GM18519 (cell line): ENCODE data around the gene SLC4A7.
A peak's percentile ranks its signal among the peaks of the same experiment; 100 is the strongest.
"Not testable (repeated sequence)": the region's sequence is repeated elsewhere in the genome, so short reads cannot be mapped to it uniquely, and the experiment has no call there.

Experiments used
- ATAC-seq: cut with Tn5 transposase; IDR thresholded peaks from one replicate; pipeline ENCODE4 v1.9.1; 2021; ENCODE audit warnings: mild to moderate bottlenecking, moderate library complexity; ENCODE audit not compliant: unreplicated experiment, low FRiP score

SLC4A7 gene

DNA sequence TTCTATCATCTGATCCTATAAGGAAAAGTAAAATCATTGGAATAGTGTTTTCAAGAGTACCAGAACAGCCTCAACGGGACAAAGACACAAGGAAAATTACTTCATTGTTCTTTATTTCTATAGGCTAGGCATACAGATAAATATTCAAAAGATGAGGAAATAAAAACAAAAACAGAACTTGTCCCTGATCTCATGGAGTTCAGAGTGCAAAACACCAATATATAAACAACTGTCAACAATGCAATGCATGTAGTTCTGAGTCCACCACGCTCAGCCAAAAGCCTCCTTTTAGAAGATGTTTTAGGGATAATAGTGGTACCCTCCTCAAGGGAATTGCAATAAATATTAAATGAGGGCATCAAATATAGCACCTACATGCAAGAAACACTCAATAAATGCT is 4.6 kb upstream of the SLC4A7 start:
- no peak for ATAC-seq

DNA sequence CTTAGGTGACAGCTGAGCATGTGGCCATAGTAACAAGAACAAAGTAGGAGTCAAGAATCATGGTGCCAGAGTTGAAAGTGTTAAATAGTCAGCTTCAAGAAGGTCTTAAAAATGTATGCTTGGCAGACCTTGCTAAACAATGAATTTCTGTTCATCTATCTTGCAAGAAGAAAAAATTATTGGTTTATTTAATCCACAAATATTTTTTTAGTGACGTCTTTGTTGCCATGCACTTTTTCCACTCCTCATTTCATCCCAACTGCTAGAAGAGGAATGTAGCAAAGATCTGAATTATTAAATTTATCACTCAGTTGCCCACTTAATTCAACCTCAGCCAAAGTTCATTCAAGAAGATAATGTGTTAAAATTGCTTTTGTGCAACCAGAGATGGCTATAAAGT is 3.2 kb upstream of the SLC4A7 start:
- no peak for ATAC-seq

DNA sequence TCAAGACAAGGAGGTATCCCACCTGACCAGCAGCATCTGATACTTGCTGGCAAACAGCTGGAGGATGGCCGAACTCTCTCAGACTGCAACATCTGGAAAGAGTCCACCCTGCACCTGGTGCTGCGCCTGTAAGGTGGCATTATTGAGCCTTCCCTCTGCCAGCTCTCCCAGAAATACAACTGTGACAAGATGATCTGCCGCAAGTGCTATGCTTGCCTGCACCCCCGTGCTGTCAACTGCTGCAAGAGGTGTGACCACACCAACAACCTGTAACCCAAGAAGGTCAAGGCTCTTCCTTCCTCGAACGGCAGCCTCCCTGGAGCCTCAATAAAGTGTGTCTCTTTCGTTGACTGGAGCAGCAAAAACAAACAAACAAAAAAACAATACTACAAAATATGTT is 2.2 kb upstream of the SLC4A7 start:
- no peak for ATAC-seq

DNA sequence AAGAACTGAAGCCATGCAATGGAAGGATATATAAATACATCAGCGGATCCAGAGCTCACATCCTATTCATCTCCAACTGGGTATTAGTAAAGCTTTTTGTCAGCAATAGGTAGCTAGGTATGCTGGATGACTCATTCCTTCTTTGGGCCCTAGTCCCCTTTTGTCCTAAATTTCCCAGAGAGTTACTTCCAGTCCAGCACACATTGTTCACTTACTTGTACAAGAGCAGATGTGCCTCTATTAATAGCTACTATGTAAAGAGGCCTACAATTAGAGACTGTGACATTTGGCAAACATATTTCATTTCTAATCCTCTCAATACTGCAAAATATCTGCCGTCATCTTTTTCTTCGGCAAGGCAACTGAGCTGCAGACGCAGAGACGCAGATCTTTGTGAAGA is 1.7 kb upstream of the SLC4A7 start:
- no peak for ATAC-seq

DNA sequence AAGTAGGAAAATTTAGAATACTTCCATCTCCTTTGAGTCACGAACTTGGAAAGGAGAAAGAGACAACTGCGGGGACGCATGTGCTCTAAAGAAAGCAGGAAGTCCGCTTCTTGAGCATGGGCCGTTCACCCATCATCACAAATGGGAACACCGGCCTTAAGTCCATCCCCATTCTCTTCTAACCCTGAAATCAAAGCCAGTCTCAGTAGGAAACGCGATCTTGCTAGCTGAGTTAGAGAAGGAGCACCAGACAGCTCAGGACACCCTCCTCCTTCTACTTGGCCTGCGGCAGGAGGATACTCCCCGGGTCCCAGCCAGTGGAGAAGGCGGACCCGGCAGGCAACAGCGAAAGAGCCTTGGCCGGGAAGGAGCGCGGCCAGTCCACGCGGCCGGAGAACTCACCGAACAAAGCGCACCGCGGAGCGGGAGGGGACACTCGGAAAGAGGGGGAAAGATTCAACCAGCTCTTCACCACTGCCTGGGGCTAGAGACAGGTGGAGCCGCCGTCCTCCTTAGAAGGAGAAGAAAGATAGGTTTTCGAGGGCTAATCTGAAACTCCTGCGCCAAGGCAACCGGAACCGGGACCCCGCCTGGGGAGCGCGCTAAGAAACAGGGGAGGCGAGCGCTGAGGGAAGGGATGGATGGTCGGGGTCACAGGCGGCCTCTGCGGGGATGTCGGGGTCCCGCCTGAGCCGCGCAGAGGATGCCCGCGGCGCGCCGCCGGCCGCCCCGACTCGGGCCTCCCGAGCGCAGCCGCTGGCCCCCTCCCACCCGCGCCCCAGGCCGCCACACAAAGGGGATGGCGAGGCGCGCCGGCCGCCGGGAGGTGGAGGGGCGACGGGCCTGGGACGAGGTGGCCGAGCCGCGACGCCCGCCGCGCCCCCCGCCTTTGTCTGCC is 818 bp downstream of the SLC4A7 start:
- ATAC-seq, result peak; percentile 10

DNA sequence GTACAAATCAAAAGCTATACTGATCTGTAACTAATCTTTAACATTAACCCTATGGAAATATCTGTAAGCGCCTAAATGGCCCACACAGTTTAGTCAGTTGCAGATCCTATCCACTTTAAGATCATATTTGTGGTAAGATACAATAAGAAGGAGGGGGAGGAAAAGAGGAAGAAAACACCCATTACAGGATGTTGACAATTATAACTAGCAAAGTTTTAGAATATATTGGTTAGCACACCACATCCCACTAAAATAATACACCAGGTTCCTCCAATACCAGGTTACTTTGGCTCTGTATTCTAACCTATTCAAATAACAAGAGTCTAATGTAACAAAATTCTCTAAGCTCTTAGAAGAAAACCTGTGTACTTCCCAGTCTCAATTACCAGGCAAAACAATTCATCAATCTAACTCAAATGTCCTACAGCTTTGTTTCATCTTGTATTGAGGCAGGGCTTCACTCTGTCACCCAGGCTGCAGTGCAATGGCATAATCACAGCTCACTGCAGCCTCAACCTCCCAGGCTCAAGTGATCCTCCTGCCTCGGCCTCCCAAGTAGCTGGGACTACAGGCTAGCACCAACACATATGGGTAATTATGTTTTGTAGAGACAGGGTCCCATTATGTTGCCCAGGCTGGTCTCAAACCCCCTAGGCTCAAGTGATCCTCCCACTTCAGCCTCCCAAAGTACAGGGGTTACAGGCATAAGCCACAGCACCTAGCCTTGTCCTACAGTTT is 4.2 kb downstream of the SLC4A7 start:
- ATAC-seq, result no peak

DNA sequence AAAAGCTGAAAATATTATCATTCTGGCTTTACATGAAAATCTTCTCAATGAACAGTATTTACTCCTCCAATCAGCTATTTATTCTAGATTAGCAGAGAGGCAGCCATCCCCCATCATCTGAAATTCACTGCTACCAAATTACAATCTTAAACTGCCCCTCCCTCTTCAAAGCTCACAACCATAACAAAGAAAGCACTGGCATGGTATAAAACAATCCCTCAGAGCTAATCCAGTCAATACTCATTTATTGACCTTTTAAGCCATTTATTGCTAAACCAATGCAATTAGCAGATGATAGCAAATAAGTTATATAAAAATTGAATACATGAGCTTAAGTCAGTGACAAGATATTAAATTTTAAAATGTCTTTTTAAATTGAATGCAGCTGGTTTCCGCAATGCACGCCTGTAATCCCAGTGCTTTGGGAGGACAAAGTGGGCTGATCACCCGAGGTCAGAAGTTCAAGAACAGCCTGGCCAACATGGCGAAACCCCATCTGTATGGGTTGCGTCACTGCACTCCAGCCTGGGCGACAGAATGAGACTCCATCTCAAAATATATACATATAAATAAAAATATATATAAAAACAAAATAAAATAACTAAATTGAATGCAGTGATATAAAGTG is 12.1 kb downstream of the SLC4A7 start:
- no peak for ATAC-seq

DNA sequence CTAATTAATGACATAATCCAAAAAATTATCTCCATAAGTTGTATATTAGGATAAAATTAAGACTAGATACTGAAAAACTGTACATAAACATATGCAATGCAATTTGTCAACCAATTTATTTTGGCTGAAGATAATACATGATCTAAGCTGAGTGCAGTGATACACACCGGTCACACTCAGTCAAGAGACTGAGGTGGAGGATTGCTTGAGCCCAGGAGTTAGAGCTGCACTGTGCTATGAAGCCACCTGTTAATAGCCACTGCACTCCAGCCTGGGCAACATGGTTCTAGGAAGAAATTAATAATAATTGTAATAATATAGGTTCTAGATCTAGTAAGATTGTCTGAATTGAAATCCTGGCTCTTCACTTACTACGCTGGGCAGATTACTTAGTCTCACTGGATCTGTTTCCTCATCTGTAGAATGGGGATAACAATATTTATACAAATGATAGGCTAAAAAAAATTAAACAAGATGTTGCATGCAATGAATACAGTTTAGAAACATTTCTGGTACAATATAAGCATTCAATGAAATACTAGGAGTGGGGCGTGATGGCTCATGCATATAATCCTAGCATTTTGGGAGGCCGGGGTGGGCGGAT is 15.8 kb downstream of the SLC4A7 start:
- ATAC-seq, result no peak

DNA sequence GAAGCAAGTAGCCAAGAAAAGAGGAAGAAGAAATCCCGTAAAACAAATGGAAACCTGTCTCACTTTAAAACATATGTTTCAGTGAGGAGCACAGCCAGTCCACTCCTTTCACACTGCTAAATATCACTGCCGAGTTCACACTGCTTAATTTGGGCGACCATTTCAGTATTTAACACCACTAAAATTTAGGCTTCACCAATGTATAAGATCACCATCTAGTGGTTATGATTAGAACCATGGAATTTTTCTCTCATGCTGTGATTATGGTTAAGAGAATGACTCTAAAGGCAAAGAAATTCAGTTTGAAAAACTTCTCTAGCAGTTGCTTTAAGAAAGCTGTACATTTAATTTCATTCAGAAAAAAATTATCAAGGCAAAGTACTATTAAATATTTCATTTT is 16.6 kb downstream of the SLC4A7 start:
- ATAC-seq, result peak; percentile 91

DNA sequence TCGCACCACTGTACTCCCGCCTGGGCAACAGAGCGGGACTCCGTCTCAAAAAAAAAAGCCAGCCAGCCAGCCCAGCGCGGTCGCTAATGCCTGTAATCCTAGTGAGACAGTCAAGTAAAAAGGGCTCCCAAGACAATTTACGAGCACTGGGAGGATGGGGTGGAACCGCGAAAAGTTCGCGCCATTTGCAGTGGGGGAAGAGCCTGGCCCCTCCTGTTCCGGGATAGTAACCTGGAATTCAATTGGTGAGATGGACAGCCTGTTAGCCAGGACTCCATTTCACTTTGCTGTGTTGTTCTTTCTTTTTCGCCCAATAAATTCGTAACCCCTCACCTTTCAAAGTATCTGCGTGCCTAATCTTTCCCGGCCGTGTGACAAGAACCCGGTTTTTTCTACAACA is 19.5 kb downstream of the SLC4A7 start:
- no peak for ATAC-seq

DNA sequence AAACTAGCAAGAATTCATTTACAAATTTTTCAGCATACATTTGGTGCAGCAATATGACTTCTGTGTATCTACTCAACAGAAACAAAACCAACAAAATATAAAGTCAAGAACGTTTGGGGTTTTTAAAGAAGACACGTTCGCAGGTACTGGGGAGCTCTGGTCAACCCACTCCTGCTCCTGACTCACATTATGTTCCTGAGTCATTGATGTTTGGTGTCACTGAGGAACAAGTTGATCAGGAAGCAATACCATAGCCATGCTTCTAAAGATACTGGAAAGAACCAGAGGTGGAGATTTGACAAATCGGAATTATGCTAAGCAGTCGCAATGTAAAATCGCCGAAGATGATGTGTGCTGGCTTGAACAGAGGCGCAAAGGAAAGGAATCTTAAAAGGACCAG is 22.0 kb downstream of the SLC4A7 start:
- ATAC-seq, result no peak

DNA sequence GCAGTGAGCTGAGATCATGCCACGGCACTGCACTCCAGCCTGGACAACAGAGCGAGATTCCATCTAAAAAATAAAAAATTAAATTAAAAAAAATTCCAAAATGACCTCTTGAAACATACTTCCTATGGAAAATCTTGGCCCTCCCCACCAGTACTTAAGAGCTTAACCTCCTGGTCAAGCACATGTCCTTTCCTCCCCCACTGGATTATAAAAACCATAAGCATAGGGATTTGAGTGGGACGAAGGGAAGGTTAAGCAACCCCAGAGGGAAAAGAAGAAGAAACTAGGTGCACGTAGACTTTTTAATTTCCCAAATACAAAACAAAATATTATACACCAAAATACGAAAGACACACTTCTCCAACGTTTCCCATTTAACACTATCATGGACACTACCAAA is 25.3 kb downstream of the SLC4A7 start:
- no peak for ATAC-seq

DNA sequence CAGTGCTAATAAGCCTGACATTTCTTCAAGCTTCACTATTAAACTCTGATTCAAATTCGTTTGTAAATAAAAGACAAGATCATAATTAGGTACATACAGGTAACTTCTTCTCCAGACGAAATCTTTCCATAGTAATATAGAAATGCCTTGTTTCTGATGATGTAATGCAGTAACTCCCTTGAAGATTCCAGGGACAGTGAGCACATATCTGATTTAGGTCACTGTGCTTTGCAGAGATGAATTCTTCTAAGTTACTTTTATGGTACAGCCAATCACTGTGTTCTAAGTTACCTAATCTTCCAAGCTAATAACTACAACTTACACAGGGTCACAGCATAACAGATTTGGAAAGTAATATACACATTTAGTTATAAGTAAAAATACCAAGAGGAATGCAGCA is 27.6 kb downstream of the SLC4A7 start:
- ATAC-seq, result no peak

DNA sequence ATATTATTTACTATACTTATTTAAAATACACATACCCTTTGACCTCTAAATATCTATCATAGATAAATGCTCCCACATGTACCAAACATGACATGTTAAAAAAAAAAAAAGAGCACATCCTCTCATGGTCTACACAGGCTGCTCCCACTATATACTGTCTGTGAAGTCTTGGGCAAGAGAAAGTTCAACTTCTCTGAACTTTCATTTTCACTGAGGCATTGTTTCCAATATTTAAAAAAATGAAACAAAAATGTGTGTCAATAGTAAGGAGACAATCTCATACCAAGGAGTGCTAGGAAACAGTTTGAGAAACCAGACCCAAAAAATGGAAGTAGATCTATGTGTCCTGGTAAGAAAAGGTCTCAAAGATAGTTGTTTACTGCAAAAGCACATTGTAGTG is 29.3 kb downstream of the SLC4A7 start:
- ATAC-seq, result peak; percentile 49

DNA sequence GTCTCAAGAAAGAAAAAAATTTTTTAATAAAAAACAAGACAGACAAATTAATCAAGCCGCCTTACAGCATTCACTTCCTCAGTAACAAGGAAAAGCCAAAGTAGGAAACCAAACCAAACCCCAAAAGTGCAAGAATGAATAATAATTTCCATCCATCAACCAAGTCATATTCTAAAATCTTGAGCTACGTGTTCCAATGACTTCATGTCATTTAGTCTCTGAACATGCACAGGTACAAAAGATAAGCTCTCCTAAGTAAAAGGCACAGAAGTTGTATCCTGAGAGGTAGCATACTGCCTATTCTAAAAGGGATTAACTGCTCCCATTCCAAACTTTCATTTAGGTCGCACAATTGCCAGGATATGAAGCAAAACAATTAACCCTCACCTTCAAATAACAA is 29.7 kb downstream of the SLC4A7 start:
- ATAC-seq, result no peak

DNA sequence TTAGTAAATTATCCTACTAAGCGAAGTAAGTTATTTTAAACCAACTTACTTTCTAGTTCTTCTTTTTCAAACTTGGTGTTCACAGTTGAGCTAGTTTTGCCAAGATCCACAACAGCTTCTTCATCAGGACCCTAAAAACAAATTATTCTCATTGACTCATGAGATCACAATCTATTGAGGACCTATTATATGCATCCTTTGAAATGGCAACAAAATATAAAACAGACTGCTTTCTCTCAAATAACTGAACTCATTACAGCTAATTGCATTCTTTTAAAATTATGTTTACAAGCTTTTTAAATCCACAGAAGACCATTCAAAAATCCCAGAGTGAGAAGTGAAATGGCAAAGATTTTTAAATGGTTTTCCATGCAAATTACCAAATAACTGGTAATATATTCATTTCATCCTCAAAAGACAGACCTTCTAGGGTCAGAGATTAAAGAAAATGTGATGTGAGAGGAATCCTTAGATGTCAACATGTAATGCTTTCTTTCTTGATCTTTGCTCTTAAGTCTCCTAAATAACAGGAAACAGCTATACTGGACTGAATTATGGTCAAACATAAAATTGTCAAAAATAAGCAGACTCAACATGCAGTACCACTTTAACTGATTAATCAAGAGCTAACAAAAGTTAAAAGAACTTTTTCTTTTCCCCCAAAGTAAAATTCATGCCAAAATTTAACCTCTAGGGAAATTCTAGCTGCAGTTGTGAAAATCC is 31.7 kb downstream of the SLC4A7 start:
- ATAC-seq, result no peak

DNA sequence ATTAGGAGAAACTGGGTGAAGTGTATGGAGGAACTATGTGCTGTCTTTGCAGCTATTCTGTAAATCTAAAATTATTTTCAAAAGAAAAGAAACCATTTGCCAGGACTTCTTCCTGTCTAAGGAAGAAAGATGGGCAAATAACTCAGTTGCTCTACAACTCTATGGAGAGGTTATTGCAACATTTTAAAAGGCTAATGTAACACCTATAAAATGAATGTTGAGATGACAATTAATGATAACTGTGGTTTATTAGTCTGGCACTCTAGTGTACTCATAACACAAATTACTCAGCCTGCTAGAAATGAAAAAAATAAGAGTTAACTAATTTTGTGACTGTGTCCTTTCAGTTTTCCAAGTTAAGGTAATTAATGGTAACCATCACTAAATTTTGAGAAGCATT is 32.3 kb downstream of the SLC4A7 start:
- ATAC-seq, result no peak

DNA sequence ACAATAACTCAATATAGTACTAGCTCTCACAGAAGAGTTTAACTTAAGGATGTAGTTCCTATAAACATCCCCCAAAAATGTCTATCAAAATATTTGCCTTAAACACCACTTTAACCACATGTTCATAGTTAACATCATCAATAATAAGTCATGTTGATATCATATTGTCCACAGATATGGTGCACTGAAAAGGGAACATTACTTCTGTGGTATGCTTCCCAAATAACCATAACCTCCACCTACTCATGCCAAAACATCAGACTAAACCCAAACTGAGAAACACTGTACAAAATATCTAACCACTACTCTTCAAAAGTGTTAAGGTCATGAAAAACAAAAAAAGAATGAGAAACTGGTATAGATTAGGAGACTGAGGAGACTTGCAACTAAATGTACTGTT is 32.9 kb downstream of the SLC4A7 start:
- ATAC-seq, result no peak

DNA sequence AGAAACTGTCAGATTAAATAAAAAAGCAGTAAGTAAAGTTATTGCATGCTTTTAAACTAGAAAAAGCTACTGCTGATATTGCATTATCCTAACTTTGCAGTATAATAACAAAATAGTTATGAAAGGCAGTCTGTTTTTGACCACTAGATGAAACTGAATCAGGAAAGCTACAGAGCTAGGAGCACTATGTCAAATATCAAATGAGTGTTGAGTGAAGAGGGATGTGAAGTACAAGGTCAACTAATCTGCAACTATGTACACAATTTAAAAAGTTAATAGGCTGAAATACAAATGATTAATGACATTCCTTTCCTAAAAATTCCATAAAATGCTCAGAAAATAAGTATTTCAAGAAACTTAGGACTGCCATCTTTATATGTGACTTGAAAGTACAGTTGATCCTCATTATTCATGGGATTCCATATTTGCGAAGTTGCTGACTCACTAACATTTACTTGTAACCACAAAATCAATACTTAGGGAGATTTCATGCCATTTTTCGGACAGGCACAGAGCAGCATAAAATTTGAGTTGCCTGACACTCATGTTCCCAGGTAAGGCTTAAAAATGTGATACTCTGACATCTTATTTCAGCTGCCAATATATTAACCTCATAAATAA is 34.5 kb downstream of the SLC4A7 start:
- ATAC-seq, result no peak

DNA sequence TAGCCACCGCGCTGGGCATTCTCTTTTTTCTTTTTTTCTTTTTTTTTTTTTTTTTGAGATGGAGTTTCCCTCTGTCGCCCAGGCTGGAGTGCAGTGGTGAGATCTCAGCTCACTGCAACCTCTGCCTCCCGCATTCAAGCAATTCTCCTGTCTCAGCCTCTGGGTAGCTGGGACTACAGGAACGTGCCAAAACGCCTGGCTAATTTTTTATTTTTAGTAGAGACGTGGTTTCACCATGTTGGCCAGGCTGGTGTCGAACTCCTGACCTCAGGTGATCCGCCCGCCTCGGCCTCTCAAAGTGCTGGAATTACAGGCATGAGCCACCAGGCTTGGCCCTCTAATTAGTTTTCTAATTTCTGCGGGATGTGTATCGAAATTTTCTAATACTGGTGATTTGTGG is 41.2 kb downstream of the SLC4A7 start:
- ATAC-seq, result not testable (repeated sequence)
